Erythroblast (primary cell): ENCODE data around the gene SLC17A7.

Experiments used
- GATA1 ChIP-seq: IDR thresholded peaks from 2 replicates; pipeline ENCODE4 v1.6.1; 2011; ENCODE audit warnings: low read depth, mild to moderate bottlenecking, control low read depth, low read length, moderate library complexity
- POLR2A ChIP-seq: IDR thresholded peaks from 2 replicates; pipeline ENCODE4 v1.6.1; 2011; ENCODE audit warnings: mild to moderate bottlenecking, low read length

- TF ChIP-seq POLR2A (no peak), GATA1 (no peak)
These were observed 10.0 kb downstream of the SLC17A7 start for GRCh38 chr19:49431330-49431749.
